Measurements from ENCODE around the gene SUSD4. TPM values are rescaled to one million over a fixed set of nuclear protein-coding genes. Genes with fewer than 3 reads are reported as not detected.

Gene SUSD4
- total and polyA plus RNA-seq, 2 of the 8 experiments (the other 6 are each of a cell fraction or from before 2014, with no cell fraction given), result 3.9 to 5.2 TPM

- TF ChIP-seq SP4 (IDR thresholded peaks at IDR 0.05; ENCODE audit: low read length) (no peak), PHF8 (conservative IDR thresholded peaks at IDR 0.05; ENCODE audit: low read depth, low read length) (no peak), CHD2 (IDR thresholded peaks at IDR 0.05; ENCODE audit: low read length) (no peak), HDAC2 (IDR thresholded peaks at IDR 0.05; ENCODE audit: borderline replicate concordance in 1 of 2, low read depth in 2 of 2, low read length in 2 of 2) (no peak), CEBPB (IDR thresholded peaks at IDR 0.05; ENCODE audit: low read depth, low read length) (no peak)
- Histone ChIP-seq H2BK15ac (ENCODE audit: low read length) (no peak overlapping the region), H2BK5ac (ENCODE audit: low read depth, low read length) (no peak overlapping the region), H3K23ac (ENCODE audit: insufficient read length) (no peak overlapping the region), H3K36me3 (ENCODE audit: control insufficient read depth in 2 of 4, insufficient read depth in 4 of 4, low read length in 3 of 4) (no peaks in the 10 kb centered on the region), H3K27me3 (replicated peaks in 1 of 4; ENCODE audit: control insufficient read depth in 3 of 4, extremely low read depth in 1 of 4, insufficient read depth in 3 of 4, low read length in 3 of 4) (no peaks in the 10 kb centered on the region), H3K9ac (replicated peaks in 1 of 4; ENCODE audit: extremely low read depth in 1 of 4, low read depth in 3 of 4, low read length in 3 of 4) (no peak overlapping the region), H3K9me3 (ENCODE audit: insufficient read depth in 2 of 2, low read depth in 1 of 2, low read length in 1 of 2) (no peaks in the 10 kb centered on the region), H3K23me2 (ENCODE audit: low read depth, low read length) (no peaks in the 10 kb centered on the region), H3K79me1 (ENCODE audit: low read depth, low read length) (no peaks in the 10 kb centered on the region), H4K91ac (replicated peaks; ENCODE audit: insufficient read length, low read length) (no peak overlapping the region), H2BK12ac (ENCODE audit: low read depth, low read length) (no peak overlapping the region), H2AK5ac (ENCODE audit: low read depth, low read length) (no peak overlapping the region), H3K4me3 (ENCODE audit: extremely low read depth in 1 of 4, insufficient read depth in 2 of 4, low read depth in 3 of 4, low read length in 4 of 4) (no peak overlapping the region), H3K14ac (ENCODE audit: insufficient read length) (no peak overlapping the region), H3K56ac (replicated peaks; ENCODE audit: insufficient read length, low read depth, low read length) (no peak overlapping the region), H2BK20ac (ENCODE audit: low read length) (no peak overlapping the region), H3K4ac (replicated peaks; ENCODE audit: insufficient read length, low read depth, low read length) (no peak overlapping the region), H4K20me1 (replicated peaks in 1 of 2; ENCODE audit: control insufficient read depth in 1 of 2, insufficient read depth in 2 of 2, low read length in 2 of 2) (no peaks in the 10 kb centered on the region), H4K5ac (ENCODE audit: insufficient read length, low read depth, low read length) (no peak overlapping the region), H2AFZ (ENCODE audit: low read length) (no peak overlapping the region), H3K79me2 (ENCODE audit: control insufficient read depth in 1 of 2, insufficient read depth in 2 of 2, low read length in 2 of 2) (no peaks in the 10 kb centered on the region), H3K4me1 (replicated peaks in 1 of 4; ENCODE audit: control insufficient read depth in 3 of 4, insufficient read depth in 4 of 4, low read length in 3 of 4) (no peaks in the 10 kb centered on the region), H4K8ac (ENCODE audit: extremely low read depth, insufficient read depth, low read length) (no peak overlapping the region), H3K4me2 (ENCODE audit: insufficient read depth in 1 of 2, low read depth in 2 of 2, low read length in 2 of 2) (no peak overlapping the region), H3K27ac (ENCODE audit: low read depth, low read length) (no peak overlapping the region), H2BK120ac (replicated peaks; ENCODE audit: low read depth, low read length) (no peak overlapping the region), H3K18ac (ENCODE audit: extremely low read depth, low read length) (no peak overlapping the region)
- ChIA-PET CTCF (ENCODE audit: partially characterized antibody) (interaction anchor here (1.3 kb wide), 1 partner anchor 14 kb away, joined by 4 read pairs; no protein-coding TSS in a partner anchor), POLR2A (ENCODE audit: partially characterized antibody) (no interaction called here)
- DNase-seq (ENCODE audit: low read depth in 1 of 2, low spot score in 2 of 2), result no peak
- WGBS, 2 experiments (ENCODE audit: extremely low coverage in 1 of 2, insufficient coverage in 1 of 2, insufficient read length in 1 of 2, insufficient replicate concordance in 2 of 2, low coverage in 1 of 2, low lambda C conversion rate in 2 of 2, missing lambda C conversion rate in 1 of 2), result 87% methylated on average over 5 of the region's 5 CpGs; no CpG with 5 or more reads in 1 of the 2 experiments
- no peak for FAIRE-seq
Observed at GRCh38 chr1:223188618-223189356, 175.2 kb downstream of the SUSD4 start.

Data from H1 (cell line).